CD8-positive, alpha-beta memory T cell (primary cell): ENCODE measurements around the gene MAPK1. TPM values are rescaled to one million over a fixed set of nuclear protein-coding genes. Genes with fewer than 3 reads are reported as not detected.

Source experiments
- CTCF ChIA-PET: fragments of 350-600 bp; sonication (Branson Sonifier 250); formaldehyde crosslinking; loops from one replicate; lab custom pipeline; 2021; ENCODE audit warnings: antibody characterized with exemption; lab: Charles Lee
- POLR2A ChIA-PET: fragments of 350-600 bp; sonication (Branson Sonifier 250); formaldehyde crosslinking; loops from one replicate; lab custom pipeline; 2021; ENCODE audit warnings: antibody characterized with exemption; lab: Charles Lee
- DNase-seq, 5 donors: peaks; one replicate each; pipeline versions ENCODE4 v3.0.0 to v3.0.0-alpha.2; 2020 to 2022; ENCODE audit warnings: mixed read lengths in 1 of 5
- H3K27ac ChIP-seq: one replicate; pipeline ENCODE4 v1.7.0; 2013; ENCODE audit warnings: low read depth, mild to moderate bottlenecking, low read length, moderate library complexity
- H3K27me3 ChIP-seq: 2 replicates; pipeline ENCODE4 v1.7.0; 2013; ENCODE audit warnings: low read length, mild to moderate bottlenecking; ENCODE audit not compliant: insufficient read depth, poor library complexity, severe bottlenecking
- H3K36me3 ChIP-seq: 2 replicates; pipeline ENCODE4 v1.7.0; 2013; ENCODE audit warnings: mild to moderate bottlenecking, low read length, moderate library complexity; ENCODE audit not compliant: insufficient read depth
- H3K4me1 ChIP-seq: 2 replicates; pipeline ENCODE4 v1.7.0; 2013; ENCODE audit warnings: mild to moderate bottlenecking, low read length, moderate library complexity; ENCODE audit not compliant: insufficient read depth
- H3K4me3 ChIP-seq: 2 replicates; pipeline ENCODE4 v1.7.0; 2013; ENCODE audit warnings: mild to moderate bottlenecking, low read length
- H3K9me3 ChIP-seq: 2 replicates; pipeline ENCODE4 v1.7.0; 2013; ENCODE audit warnings: mild to moderate bottlenecking, low read length
- H3K27ac Mint-ChIP-seq, 8 donors: one replicate each; pipeline ENCODE4 v1.8.0; 2020 to 2021; ENCODE audit warnings: mixed read lengths in 8 of 8, mild to moderate bottlenecking in 6 of 8, inconsistent platforms in 3 of 8, moderate library complexity in 3 of 8
- H3K27me3 Mint-ChIP-seq, 2 donors: one replicate each; pipeline ENCODE4 v1.8.0; 2020 to 2021; ENCODE audit warnings: mixed read lengths in 2 of 2, mild to moderate bottlenecking in 1 of 2, moderate library complexity in 1 of 2
- H3K36me3 Mint-ChIP-seq, 3 donors: one replicate each; pipeline ENCODE4 v1.8.0; 2020 to 2021; ENCODE audit warnings: mixed read lengths in 3 of 3, inconsistent platforms in 1 of 3, mild to moderate bottlenecking in 1 of 3
- H3K4me1 Mint-ChIP-seq, 3 donors: one replicate each; pipeline ENCODE4 v1.8.0; 2020 to 2021; ENCODE audit warnings: mixed read lengths in 3 of 3, inconsistent platforms in 1 of 3, mild to moderate bottlenecking in 1 of 3
- H3K4me3 Mint-ChIP-seq, 7 donors: one replicate each; pipeline ENCODE4 v1.8.0; 2020 to 2021; ENCODE audit warnings: mixed read lengths in 7 of 7, mild to moderate bottlenecking in 6 of 7, moderate library complexity in 4 of 7, inconsistent platforms in 2 of 7
- H3K9me3 Mint-ChIP-seq, 5 donors: one replicate each; pipeline ENCODE4 v1.8.0; 2020 to 2022; ENCODE audit warnings: mixed read lengths in 5 of 5, mild to moderate bottlenecking in 3 of 5, moderate library complexity in 2 of 5, inconsistent platforms in 1 of 5
- polyA plus RNA-seq: library from polyadenylated mRNA; unstranded; fragments of 300-500 nt; fragmentation: Illumina TruSeq; gene quantifications from one replicate; pipeline ENCODE4 v1.2.3, GENCODE V29; 2021
- total RNA-seq, 2 experiments: library from RNA; stranded (reverse); gene quantifications; one replicate each; pipeline ENCODE4 v1.2.3, GENCODE V29; 2021

MAPK1 gene
- total and polyA plus RNA-seq, 3 experiments from 2014 or later = 103 to 134 (median 132) TPM

DNA sequence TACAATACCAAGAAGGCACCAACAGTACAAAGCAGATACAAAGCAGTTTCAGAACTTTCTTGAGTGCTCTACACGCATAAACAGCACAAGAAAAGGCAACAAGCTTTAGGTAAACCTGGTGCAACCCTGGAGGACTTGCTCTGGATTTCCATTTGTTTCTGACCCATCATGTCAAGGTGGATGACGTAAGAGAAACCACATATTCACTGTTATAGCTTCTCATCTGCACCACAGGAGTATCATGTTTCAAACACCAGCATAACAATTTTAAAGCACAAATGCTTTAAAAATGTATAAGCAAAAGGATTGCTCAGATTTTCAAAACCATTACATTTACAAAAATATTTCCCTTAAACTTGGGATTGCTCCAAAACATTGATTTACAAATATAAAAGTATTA is 106.8 kb downstream of the MAPK1 start:
- peak in 1 of 5 donors; percentile 34 for DNase-seq
- no peaks in the 10 kb centered on the region for H3K9me3 Mint-ChIP-seq
- H3K36me3 Mint-ChIP-seq = peaks cover 3 to 82% (median 20%) of the 10 kb centered on the region in 3 donors
- H3K27ac Mint-ChIP-seq = peak overlapping the region; percentile 57 to 91 (median 74)
- no peaks in the 10 kb centered on the region for H3K27me3 ChIP-seq
- H3K27ac ChIP-seq = no peak overlapping the region
- peaks cover 56% of the 10 kb centered on the region for H3K4me1 ChIP-seq
- peak overlapping the region in 5 of 7 donors; percentile 15 to 61 (median 29) for H3K4me3 Mint-ChIP-seq
- peaks cover 80 to 81% (median 81%) of the 10 kb centered on the region in 3 donors for H3K4me1 Mint-ChIP-seq
- CTCF ChIA-PET = interaction anchor here (1.1 to 4.0 kb wide), 3 partner anchors 11 to 25 kb away, joined by 3 to 18 read pairs (median 3); partner anchors contain the start of gene YPEL1
- no peaks in the 10 kb centered on the region for H3K27me3 Mint-ChIP-seq
- POLR2A ChIA-PET = interaction anchor here (0.7 kb wide), 1 partner anchor 25 kb away, joined by 3 read pairs; the partner anchor contains the start of gene YPEL1
- H3K36me3 ChIP-seq = peaks cover 23% of the 10 kb centered on the region
- no peak overlapping the region for H3K4me3 ChIP-seq
- H3K9me3 ChIP-seq = no peaks in the 10 kb centered on the region

DNA sequence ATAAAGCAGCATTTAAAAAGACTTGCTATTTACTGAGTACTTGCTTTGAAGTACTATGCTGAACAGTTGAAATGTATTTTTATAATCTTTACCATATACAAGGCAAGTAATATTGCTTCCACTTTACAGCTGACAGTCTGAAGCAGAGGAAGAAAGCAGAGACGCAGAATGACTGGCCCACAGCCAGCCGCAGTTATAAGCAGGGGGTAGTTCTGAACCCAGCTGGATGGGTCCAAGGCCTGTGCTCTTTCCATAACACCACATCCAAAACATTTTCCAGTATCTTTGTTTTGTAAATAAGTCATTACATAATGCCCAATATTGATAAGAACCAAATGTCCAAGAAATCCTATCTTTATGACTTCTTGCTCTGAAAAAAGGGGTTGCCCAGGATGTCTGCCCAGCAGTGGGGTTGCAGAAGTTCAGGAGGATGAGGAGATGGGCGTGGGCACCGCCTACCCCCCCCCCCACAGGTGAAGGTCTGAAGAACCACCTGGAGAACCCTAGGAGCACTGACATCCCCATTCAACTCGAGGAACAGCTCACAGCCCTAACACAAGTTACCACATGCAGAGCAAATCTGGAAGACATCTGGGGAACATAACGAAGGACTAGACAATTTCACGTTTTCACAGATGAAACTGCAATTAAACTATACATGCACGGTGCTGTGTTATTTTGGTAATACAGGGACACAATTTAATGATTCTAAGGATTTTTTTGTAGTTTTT is 107.6 kb downstream of the MAPK1 start:
- CTCF ChIA-PET = interaction anchor here (1.4 to 4.0 kb wide), 2 partner anchors 12 to 24 kb away, joined by 3 to 18 read pairs; partner anchors contain the start of gene YPEL1

DNA sequence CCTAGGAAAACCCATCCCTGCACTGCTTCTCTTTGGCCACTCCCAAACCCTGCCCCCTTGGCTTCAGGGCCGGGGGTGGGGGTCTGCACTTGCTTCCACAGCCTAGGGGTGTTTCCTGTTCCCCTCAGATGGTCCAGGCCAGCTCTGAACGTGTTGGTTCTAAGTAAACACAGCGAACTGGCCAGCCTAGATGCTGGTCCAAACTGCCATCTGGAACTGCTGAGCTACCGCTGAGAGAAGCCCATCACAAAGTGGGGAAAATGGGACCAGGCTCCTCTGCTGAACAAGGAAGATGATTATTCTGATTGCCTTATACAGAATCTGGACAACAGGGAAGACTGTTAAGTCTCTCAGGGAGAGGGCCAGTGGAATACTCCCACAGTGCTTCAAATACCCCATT is 108.4 kb downstream of the MAPK1 start:
- Histone ChIP-seq H3K27ac (no peak overlapping the region), H3K27me3 (no peaks in the 10 kb centered on the region), H3K4me3 (no peak overlapping the region), H3K9me3 (no peaks in the 10 kb centered on the region), H3K4me1 (peaks cover 42% of the 10 kb centered on the region), H3K36me3 (peaks cover 11% of the 10 kb centered on the region)
- ChIA-PET POLR2A (no interaction called here), CTCF (no interaction called here)
- Mint-ChIP-seq H3K27me3 (no peaks in the 10 kb centered on the region), H3K9me3 (no peaks in the 10 kb centered on the region), H3K36me3 (peaks cover 3 to 76% (median 18%) of the 10 kb centered on the region in 3 donors), H3K4me1 (peaks cover 64 to 66% (median 66%) of the 10 kb centered on the region in 3 donors), H3K27ac (peak overlapping the region in 5 of 8 donors; percentile 17 to 79 (median 57)), H3K4me3 (peak overlapping the region in 2 of 7 donors; percentile 37 to 49)
- no peak for DNase-seq

More for the DNA sequence above, 107.6 kb downstream of the MAPK1 start:
- Mint-ChIP-seq H3K36me3 (peaks cover 3 to 77% (median 18%) of the 10 kb centered on the region in 3 donors), H3K27me3 (no peaks in the 10 kb centered on the region), H3K4me3 (peak overlapping the region in 5 of 7 donors; percentile 7 to 37 (median 8)), H3K27ac (peak overlapping the region in 7 of 8 donors; percentile 17 to 91 (median 61)), H3K9me3 (no peaks in the 10 kb centered on the region), H3K4me1 (peaks cover 71 to 73% (median 73%) of the 10 kb centered on the region in 3 donors)
- H3K4me1 ChIP-seq = peaks cover 49% of the 10 kb centered on the region
- H3K27me3 ChIP-seq = no peaks in the 10 kb centered on the region
- H3K36me3 ChIP-seq = peaks cover 18% of the 10 kb centered on the region
- no peaks in the 10 kb centered on the region for H3K9me3 ChIP-seq
- POLR2A ChIA-PET = no interaction called here
- no peak overlapping the region for H3K4me3 ChIP-seq
- no peak overlapping the region for H3K27ac ChIP-seq
- no peak for DNase-seq

DNA sequence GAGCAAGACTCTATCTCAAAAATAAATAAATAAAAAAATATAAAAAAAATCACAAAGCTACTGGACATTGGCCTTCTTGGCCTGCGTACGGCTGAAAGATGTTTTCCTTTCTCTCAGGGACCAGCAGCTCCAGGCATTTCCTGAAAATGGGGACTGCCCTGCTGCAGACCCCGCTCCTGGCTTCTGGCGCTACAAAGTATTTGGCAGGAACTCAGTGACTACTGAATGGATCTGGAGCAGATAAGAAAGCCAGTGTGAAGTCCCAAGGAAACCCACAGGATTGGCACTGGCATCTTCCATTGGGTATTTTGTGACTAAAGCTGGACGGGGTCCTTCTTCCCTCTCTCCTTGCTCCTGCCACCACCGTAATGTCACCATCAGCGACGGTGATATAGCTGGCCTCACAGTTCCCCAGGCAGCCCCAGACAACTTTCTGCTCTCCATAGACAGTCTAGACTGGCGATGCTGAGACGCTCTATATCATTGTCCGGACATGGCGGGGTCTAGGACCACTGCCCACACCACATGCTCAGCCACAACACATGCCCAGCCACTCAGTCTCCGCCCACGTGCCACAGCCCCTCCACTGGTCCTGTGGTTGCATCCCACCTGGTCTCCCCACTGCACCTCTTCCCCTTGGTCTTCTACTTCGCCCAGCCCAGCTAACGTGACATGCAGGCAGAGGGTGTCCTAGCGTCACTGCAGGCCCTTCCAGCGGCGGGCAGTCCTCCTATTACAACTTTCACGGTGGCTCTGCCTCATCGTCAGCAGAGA is 109.2 kb downstream of the MAPK1 start:
- H3K4me3 ChIP-seq = no peak overlapping the region
- no peaks in the 10 kb centered on the region for H3K9me3 Mint-ChIP-seq
- ChIA-PET CTCF (no interaction called here), POLR2A (interaction anchor here (1.3 kb wide), 1 partner anchor 9 kb away, joined by 5 read pairs; no protein-coding TSS in a partner anchor)
- no peaks in the 10 kb centered on the region for H3K9me3 ChIP-seq
- peaks cover 34% of the 10 kb centered on the region for H3K4me1 ChIP-seq
- H3K27ac ChIP-seq = no peak overlapping the region
- DNase-seq = no peak
- peak overlapping the region in 1 of 7 donors; percentile 49 for H3K4me3 Mint-ChIP-seq
- H3K27ac Mint-ChIP-seq = peak overlapping the region in 5 of 8 donors; percentile 10 to 96 (median 79)
- H3K27me3 Mint-ChIP-seq = no peaks in the 10 kb centered on the region
- peaks cover 3 to 71% (median 18%) of the 10 kb centered on the region in 3 donors for H3K36me3 Mint-ChIP-seq
- peaks cover 3% of the 10 kb centered on the region for H3K36me3 ChIP-seq
- peaks cover 56 to 58% (median 58%) of the 10 kb centered on the region in 3 donors for H3K4me1 Mint-ChIP-seq
- H3K27me3 ChIP-seq = no peaks in the 10 kb centered on the region

DNA sequence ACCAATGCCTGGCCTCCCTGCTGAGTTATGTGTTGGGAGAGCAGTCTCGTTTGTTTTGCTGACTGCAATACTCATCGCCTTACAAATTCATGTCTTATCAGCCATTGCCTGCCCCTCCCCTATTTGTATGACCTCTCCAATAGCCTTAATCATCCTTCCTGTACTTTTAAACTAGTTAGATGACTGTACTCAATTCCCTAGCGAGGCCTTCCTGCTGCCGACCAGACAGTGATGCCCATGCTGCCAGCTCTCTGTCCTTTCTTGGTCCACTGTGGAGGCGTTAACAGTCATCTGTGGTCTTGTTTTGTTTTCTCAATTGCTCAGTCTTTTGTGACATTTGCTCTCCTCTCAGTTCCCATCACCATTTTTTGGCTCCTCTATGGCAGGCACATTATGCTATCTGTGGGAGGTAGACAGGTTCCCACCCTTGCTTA is 111.6 kb downstream of the MAPK1 start:
- H3K4me3 ChIP-seq = no peak overlapping the region
- Mint-ChIP-seq H3K4me1 (peaks cover 40 to 44% (median 40%) of the 10 kb centered on the region in 3 donors), H3K27me3 (no peaks in the 10 kb centered on the region), H3K36me3 (peaks cover 3 to 57% (median 16%) of the 10 kb centered on the region in 3 donors), H3K4me3 (no peak overlapping the region), H3K27ac (peak overlapping the region in 5 of 8 donors; percentile 2 to 64 (median 20)), H3K9me3 (no peaks in the 10 kb centered on the region)
- no peaks in the 10 kb centered on the region for H3K36me3 ChIP-seq
- CTCF ChIA-PET = no interaction called here
- POLR2A ChIA-PET = no interaction called here
- peaks cover 10% of the 10 kb centered on the region for H3K4me1 ChIP-seq
- peak overlapping the region; percentile 77 for H3K27ac ChIP-seq
- no peak for DNase-seq
- H3K9me3 ChIP-seq = no peaks in the 10 kb centered on the region
- H3K27me3 ChIP-seq = no peaks in the 10 kb centered on the region

DNA sequence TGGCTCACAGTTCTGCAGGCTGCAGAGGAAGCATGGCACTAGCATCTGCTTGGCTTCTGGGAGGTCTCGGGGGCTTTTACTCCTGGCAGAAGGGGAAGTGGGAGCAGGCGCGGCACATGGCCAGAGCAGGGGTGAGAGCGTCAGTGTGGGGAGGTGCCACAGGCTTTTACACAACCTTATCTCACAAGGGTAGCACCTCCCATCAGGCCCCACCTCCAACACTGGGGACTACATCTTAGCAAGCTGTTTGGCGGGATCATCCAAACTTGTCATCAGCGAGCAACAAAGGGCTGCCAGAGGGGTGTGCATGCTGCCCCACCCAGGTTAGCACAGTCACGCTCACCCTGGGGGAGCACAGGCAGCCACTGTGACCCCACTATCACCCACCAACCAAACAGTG is 112.9 kb downstream of the MAPK1 start:
- peak overlapping the region in 1 of 8 donors; percentile 14 for H3K27ac Mint-ChIP-seq
- no peaks in the 10 kb centered on the region for H3K27me3 ChIP-seq
- H3K4me1 ChIP-seq = peaks cover 9% of the 10 kb centered on the region
- peak overlapping the region; percentile 77 for H3K27ac ChIP-seq
- no peaks in the 10 kb centered on the region for H3K36me3 ChIP-seq
- no peaks in the 10 kb centered on the region for H3K27me3 Mint-ChIP-seq
- ChIA-PET POLR2A (no interaction called here), CTCF (no interaction called here)
- DNase-seq = no peak
- no peak overlapping the region for H3K4me3 ChIP-seq
- no peaks in the 10 kb centered on the region for H3K9me3 Mint-ChIP-seq
- H3K36me3 Mint-ChIP-seq = peaks cover 3 to 49% (median 16%) of the 10 kb centered on the region in 3 donors
- peaks cover 27 to 30% (median 27%) of the 10 kb centered on the region in 3 donors for H3K4me1 Mint-ChIP-seq
- H3K9me3 ChIP-seq = no peaks in the 10 kb centered on the region
- H3K4me3 Mint-ChIP-seq = peak overlapping the region in 1 of 7 donors; percentile 32

DNA sequence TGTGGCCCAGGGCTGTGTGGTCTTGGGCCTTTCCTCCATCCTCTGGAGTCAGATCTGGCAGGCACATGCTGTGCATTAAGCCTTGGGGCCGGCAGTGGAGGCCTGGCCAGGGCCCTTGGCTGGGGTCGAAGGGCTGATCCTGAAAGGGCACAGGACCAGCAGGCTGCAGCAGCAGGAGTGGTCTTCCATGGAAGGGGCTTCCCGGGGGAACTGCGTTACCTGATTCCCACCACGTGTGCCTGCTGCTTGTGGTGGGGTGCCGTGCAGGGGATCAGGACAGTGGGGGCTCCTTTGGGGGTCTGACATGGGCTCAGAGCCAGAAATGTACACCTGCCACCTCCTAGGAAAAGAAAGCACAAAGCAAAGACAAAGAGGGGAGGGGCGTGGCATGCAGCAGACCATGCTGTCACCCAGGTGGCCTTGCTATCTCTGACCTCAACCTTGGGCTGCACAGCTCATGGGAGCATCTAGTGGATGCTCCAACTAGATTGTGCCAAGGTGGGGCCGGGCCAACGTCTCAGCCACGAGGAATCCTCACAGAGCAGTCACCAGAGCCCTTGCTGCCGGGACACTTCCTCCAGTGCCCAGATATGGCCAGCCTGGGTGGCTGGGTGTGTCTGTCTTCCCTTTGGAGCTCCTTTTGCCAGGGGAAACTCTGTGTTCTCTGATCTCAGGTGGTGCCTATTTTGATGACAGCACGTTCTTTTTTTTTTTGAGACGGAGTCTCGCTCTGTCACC is 113.9 kb downstream of the MAPK1 start:
- Mint-ChIP-seq H3K9me3 (no peaks in the 10 kb centered on the region), H3K27me3 (no peaks in the 10 kb centered on the region), H3K27ac (peak overlapping the region in 1 of 8 donors; percentile 41), H3K4me3 (no peak overlapping the region), H3K4me1 (peaks cover 17 to 20% (median 20%) of the 10 kb centered on the region in 3 donors), H3K36me3 (peaks cover 1 to 41% (median 16%) of the 10 kb centered on the region in 3 donors)
- Histone ChIP-seq H3K27ac (peak overlapping the region; percentile 33), H3K9me3 (no peaks in the 10 kb centered on the region), H3K27me3 (no peaks in the 10 kb centered on the region), H3K36me3 (no peaks in the 10 kb centered on the region), H3K4me3 (no peak overlapping the region), H3K4me1 (peaks cover 9% of the 10 kb centered on the region)
- POLR2A ChIA-PET = no interaction called here
- no peak for DNase-seq
- CTCF ChIA-PET = no interaction called here
